Heart left ventricle (tissue), 16 donors: Measurements from ENCODE around the gene GABBR2. TPM values are rescaled to one million over a fixed set of nuclear protein-coding genes. Genes with fewer than 3 reads are reported as not detected.

Experiments used
- ATAC-seq, 4 donors: fragments of 200-7000 bp; cut with Tn5 transposase; one replicate each; pipeline ENCODE4 v1.9.1; 2020 to 2022; ENCODE audit warnings: moderate library complexity in 4 of 4, mild to moderate bottlenecking in 3 of 4, moderate number of reproducible peaks in 1 of 4
- DNase-seq, 5 donors: peaks; one replicate each; pipeline ENCODE4 v3.0.0-alpha.2; 2020
- H3K27ac ChIP-seq, 12 donors: fragments of 200-600 bp; sonication (generic) in 4 of 12; one replicate each; pipeline versions ENCODE4 v1.5.0 to v1.8.0; 2016 to 2022; ENCODE audit warnings: mild to moderate bottlenecking in 2 of 12
- H3K27me3 ChIP-seq, 9 donors: fragments of 200-600 bp; sonication (generic) in 2 of 9; one replicate each; pipeline versions ENCODE4 v1.5.1 to v1.8.0; 2016 to 2022; ENCODE audit warnings: mild to moderate bottlenecking in 3 of 9
- H3K36me3 ChIP-seq, 9 donors: fragments of 200-600 bp; sonication (generic) in 2 of 9; one replicate each; pipeline versions ENCODE4 v1.5.0 to v1.8.0; 2018 to 2022; ENCODE audit warnings: mild to moderate bottlenecking in 2 of 9
- H3K4me1 ChIP-seq, 12 donors: fragments of 200-600 bp; sonication (generic) in 4 of 12; one replicate each; pipeline versions ENCODE4 v1.5.0 to v1.8.0; 2016 to 2022; ENCODE audit warnings: mild to moderate bottlenecking in 3 of 12
- H3K4me3 ChIP-seq, 12 donors: fragments of 200-600 bp; sonication (generic) in 4 of 12; one replicate each; pipeline versions ENCODE4 v1.5.0 to v1.8.0; 2017 to 2022; ENCODE audit warnings: mild to moderate bottlenecking in 9 of 12, moderate library complexity in 4 of 12
- H3K9me3 ChIP-seq, 12 donors: fragments of 200-600 bp; sonication (generic) in 4 of 12; one replicate each; pipeline versions ENCODE4 v1.5.0 to v1.8.0; 2016 to 2022; ENCODE audit warnings: mild to moderate bottlenecking in 1 of 12
- CTCF ChIP-seq, 12 donors: fragments of 200-600 bp; sonication (generic) in 4 of 12; IDR thresholded peaks; one replicate each; pipeline versions ENCODE4 v1.5.0 to v1.8.0; 2018 to 2022; ENCODE audit warnings: antibody characterized with exemption in 12 of 12, mild to moderate bottlenecking in 5 of 12
- POLR2A ChIP-seq, 2 donors: fragments of 450-650 bp; IDR thresholded peaks; one replicate each; pipeline ENCODE4 v1.6.1; 2017; ENCODE audit warnings: antibody characterized with exemption in 2 of 2, mild to moderate bottlenecking in 2 of 2, moderate library complexity in 2 of 2
- WGBS, 4 donors: extraction: QIAGEN DNeasy Blood & Tissue Kit in 2 of 4; methylation state at CpG; one replicate each; pipeline versions ENCODE4 v1.1.5 to v1.1.7; 2013 to 2018; 5-methylcytosine and 5-hydroxymethylcytosine counted together
- intact Hi-C, 10 donors: fragments of 100-400 bp; cut with DNase I; formaldehyde crosslinking; loops; one replicate each; pipeline versions ENCODE4 v1.11.1 to v1.14.2; 2022
- polyA plus RNA-seq, 2 donors: library from polyadenylated mRNA; stranded (reverse); fragments of 200-250 nt; gene quantifications; one replicate each; pipeline ENCODE4 v1.2.3, GENCODE V29; 2013
- total RNA-seq, 9 donors: library from RNA; depleted of rRNA in 2 of 9; stranded (reverse); fragments of >200 nt in 2 of 9; fragmentation: NEBNext Ultra II Directional in 3 of 9; extraction: Animal tissue kit (Norgen Biotek cat#: 25700) in 3 of 9; gene quantifications; one replicate each; pipeline versions ENCODE4 v1.1.0 to v1.2.4, GENCODE V29; 2016 to 2023
- donor health status: ischemic (EF 13 %, LVEDD 7.1; RV severe dilation, severe dysfunction).
- donor health status: healthy with polysubstance abuse.
- donor health status: DM: no; HTN: yes; CAD: no.
- donor health status: DM: no; HTN: no; CAD: no.
- donor health status: ischemic (EF 25% LVEDD 6.9; RV normal size, moderate dysfunction).
- donor health status: ischemic (EF 25% LVEDD 5.7; RV mildly dilated, moderate dysfunction).
- donor health status: healthy.
- donor health status: DM: yes; HTN: yes; CAD: no.
- donor health status: ischemic (EF 35%, LVEDD 5.7; RV mildly dilated, moderate dysfunction).
- donor health status: nonischemic (EF 11% LVEDD 7.7; RV severe dilation, severe dysfunction).
- donor health status: DM: yes; HTN: yes; CAD: no.
- donor health status: PGD.
- donor health status: ischemic (EF 29% LVEDD 5.4; RV normal size, mild dysfunction).
- donor health status: nonischemic (EF 23%, LVEDD 6.1; RV moderate dilation, normal function).

GABBR2 gene
- total and polyA plus RNA-seq, 11 donors: 0.11 to 3.4 (median 0.58) TPM

GRCh38 chr9:98323831-98324135, 385.0 kb downstream of the GABBR2 start:
- 56 to 79% (median 72%) methylated on average over 4 to 6 of the region's 6 CpGs for whole genome bisulfite sequencing, 4 donors
- intact Hi-C loops: no loop called here
- TF ChIP-seq POLR2A (IDR thresholded peaks at IDR 0.05): no peak
- no peak for TF ChIP-seq CTCF (IDR thresholded peaks at IDR 0.05)
- Histone ChIP-seq H3K4me3 (no peak overlapping the region), H3K27me3 (no peaks in the 10 kb centered on the region), H3K27ac (no peak overlapping the region), H3K36me3 (no peaks in the 10 kb centered on the region), H3K9me3 (no peaks in the 10 kb centered on the region), H3K4me1 (no peaks in the 10 kb centered on the region)
- ATAC-seq (no peak), DNase-seq (no peak)

GRCh38 chr9:98323051-98323830, 385.5 kb downstream of the GABBR2 start:
- Histone ChIP-seq H3K36me3 (no peaks in the 10 kb centered on the region), H3K27me3 (no peaks in the 10 kb centered on the region), H3K27ac (no peak overlapping the region), H3K9me3 (no peaks in the 10 kb centered on the region), H3K4me1 (no peaks in the 10 kb centered on the region), H3K4me3 (no peak overlapping the region)
- no peak for TF ChIP-seq CTCF (IDR thresholded peaks at IDR 0.05)
- no peak for TF ChIP-seq POLR2A (IDR thresholded peaks at IDR 0.05)
- DNase-seq: no peak
- 89 to 94% (median 91%) methylated on average over 6 to 11 of the region's 11 CpGs for WGBS, 4 donors
- intact Hi-C loops: no loop called here
- peak in 1 of 4 donors; percentile 30 for ATAC-seq

GRCh38 chr9:98321269-98321668, 387.5 kb downstream of the GABBR2 start:
- WGBS, 4 donors: 90 to 98% (median 95%) methylated on average over 4 of the region's 4 CpGs
- no peak for ATAC-seq
- DNase-seq: no peak
- no peaks in the 10 kb centered on the region for H3K27me3 ChIP-seq
- no peaks in the 10 kb centered on the region for H3K9me3 ChIP-seq
- intact Hi-C loops: no loop called here
- H3K27ac ChIP-seq: no peak overlapping the region
- TF ChIP-seq CTCF (IDR thresholded peaks at IDR 0.05) (no peak), POLR2A (IDR thresholded peaks at IDR 0.05) (no peak)
- no peaks in the 10 kb centered on the region for H3K36me3 ChIP-seq
- no peaks in the 10 kb centered on the region for H3K4me1 ChIP-seq
- no peak overlapping the region for H3K4me3 ChIP-seq

- DNase-seq: no peak
- no peak for ATAC-seq
Observed at GRCh38 chr9:98318834-98319478, 389.8 kb downstream of the GABBR2 start.

More at GRCh38 chr9:98318834-98319478, 389.8 kb downstream of the GABBR2 start:
- H3K36me3 ChIP-seq: no peaks in the 10 kb centered on the region
- peaks cover 0 to 3% (median 0%) of the 10 kb centered on the region in 12 donors for H3K4me1 ChIP-seq
- 60 to 72% (median 63%) methylated on average over 5 of the region's 5 CpGs for WGBS, 4 donors
- no peak overlapping the region for H3K4me3 ChIP-seq
- no peak overlapping the region for H3K27ac ChIP-seq
- H3K9me3 ChIP-seq: no peaks in the 10 kb centered on the region
- no peaks in the 10 kb centered on the region for H3K27me3 ChIP-seq
- intact Hi-C loops: loop anchor here in 6 of 10 donors (5.0 to 10.0 kb wide), 7 partner anchors 48 to 473 kb away; partner anchors contain the start of gene GABBR2 (in 2 of the 6)
- no peak for TF ChIP-seq POLR2A (IDR thresholded peaks at IDR 0.05)
- TF ChIP-seq CTCF (IDR thresholded peaks at IDR 0.05): no peak
